Measurements from ENCODE around the gene USP46. TPM values are rescaled to one million over a fixed set of nuclear protein-coding genes. Genes with fewer than 3 reads are reported as not detected.

The USP46 gene, protein sequence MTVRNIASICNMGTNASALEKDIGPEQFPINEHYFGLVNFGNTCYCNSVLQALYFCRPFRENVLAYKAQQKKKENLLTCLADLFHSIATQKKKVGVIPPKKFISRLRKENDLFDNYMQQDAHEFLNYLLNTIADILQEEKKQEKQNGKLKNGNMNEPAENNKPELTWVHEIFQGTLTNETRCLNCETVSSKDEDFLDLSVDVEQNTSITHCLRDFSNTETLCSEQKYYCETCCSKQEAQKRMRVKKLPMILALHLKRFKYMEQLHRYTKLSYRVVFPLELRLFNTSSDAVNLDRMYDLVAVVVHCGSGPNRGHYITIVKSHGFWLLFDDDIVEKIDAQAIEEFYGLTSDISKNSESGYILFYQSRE
- 19.0 TPM for total RNA-seq (ENCODE audit: insufficient read depth, low replicate concordance)

- peak; percentile 84 for DNase-seq (ENCODE audit: low spot score)
Measured at GRCh38 chr4:52659001-52659721, at the start of gene USP46. USP46 (minus strand) TSS chr4:52659301; CDS start chr4:52659150, 151 bp downstream.

DNA sequence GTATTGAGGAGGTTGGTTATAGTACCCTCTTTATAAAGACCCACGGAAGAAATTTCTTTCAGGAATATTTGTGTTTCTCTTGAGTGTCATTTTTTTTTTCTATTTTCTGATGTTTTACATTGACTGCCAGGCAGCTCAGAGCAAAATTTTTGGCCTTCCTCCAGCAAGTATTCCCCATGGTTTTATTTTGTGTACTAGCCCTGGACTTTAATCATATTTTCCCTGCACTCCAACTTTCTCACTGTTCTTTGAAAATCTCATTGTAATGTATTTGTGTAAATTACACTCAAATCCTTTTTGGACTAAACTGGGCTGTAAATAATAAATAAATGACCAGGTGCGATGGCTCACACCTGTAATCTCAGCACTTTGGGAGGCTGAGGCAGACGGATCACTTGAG is 45.6 kb upstream of the USP46 start:
- no peak for DNase-seq (ENCODE audit: low spot score)

GRCh38 chr4:52704133-52704532 is 45.0 kb upstream of the USP46 start:
- no peak for DNase-seq (ENCODE audit: low spot score)

DNA sequence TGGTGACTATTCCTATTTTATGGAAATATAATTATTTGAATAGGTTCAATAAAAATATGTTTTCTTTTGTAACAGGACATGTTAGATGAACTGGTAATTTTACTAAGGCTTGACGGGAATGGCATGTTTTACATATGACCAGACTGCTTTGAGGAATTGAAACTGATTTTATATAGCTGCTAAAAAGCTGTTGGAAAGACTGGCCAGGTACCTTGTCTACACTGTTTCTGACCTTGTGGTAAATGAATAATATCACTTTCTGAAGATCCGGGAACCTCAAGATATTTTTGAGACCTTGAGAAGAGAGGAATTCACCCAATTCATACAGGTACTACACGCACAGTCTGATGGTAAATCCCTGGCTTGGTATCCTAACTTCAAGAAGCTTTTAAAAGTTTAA is 42.1 kb upstream of the USP46 start:
- no peak for DNase-seq (ENCODE audit: low spot score)

DNA sequence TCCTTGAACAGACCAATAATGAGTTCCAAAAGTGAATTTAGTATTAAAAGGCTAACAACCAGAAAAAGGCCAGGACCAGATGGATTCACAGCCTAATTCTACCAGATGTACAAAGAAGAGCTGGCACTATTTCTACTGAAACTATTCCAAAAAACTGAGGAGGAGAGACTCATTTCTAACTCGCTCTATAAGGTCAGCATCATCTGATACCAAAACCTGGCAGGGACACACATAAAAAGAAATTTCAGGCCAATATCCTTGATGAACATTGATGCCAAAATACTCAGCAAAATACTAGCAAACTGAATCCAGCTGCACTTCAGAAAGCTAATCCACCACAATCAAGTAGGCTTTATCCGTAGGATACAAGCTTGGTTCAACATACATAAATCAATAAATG is 35.8 kb upstream of the USP46 start:
- DNase-seq (ENCODE audit: low spot score), result peak; percentile 60

DNA sequence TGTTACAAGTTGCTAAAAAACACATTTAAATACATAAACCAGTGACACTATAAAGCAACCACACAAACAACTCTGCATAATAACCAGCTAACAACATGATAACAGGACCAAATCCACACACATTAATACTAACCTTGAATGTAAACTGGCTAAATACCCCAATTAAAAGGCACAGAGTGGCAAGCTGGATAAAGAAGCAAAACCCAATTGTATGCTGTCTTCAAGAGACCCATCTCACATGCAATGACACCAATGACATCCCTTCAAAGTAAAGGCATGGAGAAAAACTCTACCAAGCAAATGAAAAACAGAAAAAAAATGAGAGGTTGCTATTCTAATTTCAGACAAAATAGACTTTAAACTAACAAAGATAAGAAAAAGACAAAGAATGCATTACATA is 34.4 kb upstream of the USP46 start:
- DNase-seq (ENCODE audit: low spot score), result no peak

DNA sequence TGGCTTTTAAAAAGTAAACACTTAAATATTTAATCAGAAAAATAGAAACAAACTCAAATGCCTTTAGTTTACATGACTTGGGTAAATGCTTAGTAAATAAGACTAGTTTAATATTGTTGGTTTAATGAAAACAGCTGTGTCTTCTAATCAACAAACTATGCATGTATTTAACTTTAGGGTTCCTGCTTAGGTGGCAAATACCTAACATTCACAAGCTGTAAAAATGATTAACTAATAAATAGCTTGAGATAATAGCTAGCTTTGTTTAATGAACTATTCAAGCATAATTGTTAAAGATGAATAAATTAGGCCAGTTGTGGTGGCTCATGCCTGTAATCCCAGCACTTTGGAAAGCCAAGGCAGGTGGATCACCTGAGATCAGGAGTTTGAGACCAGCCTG is 30.0 kb upstream of the USP46 start:
- no peak for DNase-seq (ENCODE audit: low spot score)

DNA sequence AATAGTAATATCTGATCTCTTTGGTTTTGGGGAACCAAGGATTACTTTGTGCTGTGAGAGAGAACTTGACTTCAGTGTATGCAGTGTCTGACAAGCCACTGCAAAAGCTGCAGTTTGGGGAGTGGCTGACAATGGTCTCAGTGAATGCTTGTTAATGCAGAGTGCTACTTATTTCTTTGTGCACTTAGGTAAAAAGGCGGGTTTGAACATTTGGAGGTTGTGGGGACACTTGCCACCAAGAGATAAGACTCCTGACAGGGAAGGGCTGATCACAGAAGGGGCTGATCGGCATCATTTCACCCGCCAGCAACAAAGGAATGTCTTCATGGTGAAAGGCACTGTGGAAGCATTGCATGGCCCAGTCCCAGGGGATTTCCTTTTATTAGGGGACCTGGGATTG is 28.6 kb upstream of the USP46 start:
- no peak for DNase-seq (ENCODE audit: low spot score)

DNA sequence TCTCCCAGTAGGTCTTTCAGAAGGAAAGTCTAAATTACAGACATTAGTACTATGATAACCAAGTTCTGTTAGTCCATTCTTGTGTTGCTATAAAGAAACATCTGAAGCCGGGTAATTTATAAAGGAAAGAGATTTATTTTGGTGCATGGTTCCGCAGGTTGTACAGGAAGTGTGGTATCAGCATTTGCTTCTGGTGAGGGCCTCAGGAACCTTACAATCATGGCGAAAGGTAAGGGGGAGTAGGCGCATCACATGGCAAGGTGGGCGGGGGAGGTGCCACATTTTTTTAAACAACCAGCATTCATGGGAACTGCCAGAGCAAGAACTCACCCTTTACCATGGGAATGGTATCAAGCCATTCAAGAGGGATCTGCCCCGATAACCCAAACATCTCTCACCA is 26.2 kb upstream of the USP46 start:
- DNase-seq (ENCODE audit: low spot score), result no peak

GRCh38 chr4:52684896-52685295 is 25.8 kb upstream of the USP46 start:
- no peak for DNase-seq (ENCODE audit: low spot score)

DNA sequence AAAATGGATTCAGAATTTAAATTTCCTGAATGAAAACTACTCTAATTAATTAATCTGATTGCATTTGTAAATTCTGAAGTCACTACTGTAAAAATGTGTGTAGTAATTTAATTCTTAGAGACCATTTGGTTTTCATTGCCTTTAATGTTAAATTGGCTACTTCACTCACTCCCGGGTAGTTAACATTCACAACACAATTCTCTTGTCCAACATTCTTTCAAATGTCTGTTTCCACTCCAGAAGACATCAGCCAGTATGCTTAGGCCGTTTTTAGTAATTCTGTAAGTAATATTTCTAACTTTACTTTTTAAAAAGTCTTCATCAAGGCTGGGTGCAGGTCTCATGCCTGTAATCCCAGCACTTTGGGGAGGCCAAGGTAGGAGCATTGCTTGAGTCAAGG is 21.3 kb upstream of the USP46 start:
- DNase-seq (ENCODE audit: low spot score), result no peak

GRCh38 chr4:52676536-52676935 is 17.4 kb upstream of the USP46 start:
- no peak for DNase-seq (ENCODE audit: low spot score)

GRCh38 chr4:52675111-52675510 is 16.0 kb upstream of the USP46 start:
- no peak for DNase-seq (ENCODE audit: low spot score)

- DNase-seq (ENCODE audit: low spot score), result no peak
Measured at GRCh38 chr4:52670739-52671138, 11.6 kb upstream of the USP46 start.

- no peak for DNase-seq (ENCODE audit: low spot score)
Measured at GRCh38 chr4:52670121-52670520, 11.0 kb upstream of the USP46 start.

GRCh38 chr4:52665592-52665991 is 6.5 kb upstream of the USP46 start:
- no peak for DNase-seq (ENCODE audit: low spot score)

GRCh38 chr4:52664479-52664878 is 5.4 kb upstream of the USP46 start:
- no peak for DNase-seq (ENCODE audit: low spot score)

DNA sequence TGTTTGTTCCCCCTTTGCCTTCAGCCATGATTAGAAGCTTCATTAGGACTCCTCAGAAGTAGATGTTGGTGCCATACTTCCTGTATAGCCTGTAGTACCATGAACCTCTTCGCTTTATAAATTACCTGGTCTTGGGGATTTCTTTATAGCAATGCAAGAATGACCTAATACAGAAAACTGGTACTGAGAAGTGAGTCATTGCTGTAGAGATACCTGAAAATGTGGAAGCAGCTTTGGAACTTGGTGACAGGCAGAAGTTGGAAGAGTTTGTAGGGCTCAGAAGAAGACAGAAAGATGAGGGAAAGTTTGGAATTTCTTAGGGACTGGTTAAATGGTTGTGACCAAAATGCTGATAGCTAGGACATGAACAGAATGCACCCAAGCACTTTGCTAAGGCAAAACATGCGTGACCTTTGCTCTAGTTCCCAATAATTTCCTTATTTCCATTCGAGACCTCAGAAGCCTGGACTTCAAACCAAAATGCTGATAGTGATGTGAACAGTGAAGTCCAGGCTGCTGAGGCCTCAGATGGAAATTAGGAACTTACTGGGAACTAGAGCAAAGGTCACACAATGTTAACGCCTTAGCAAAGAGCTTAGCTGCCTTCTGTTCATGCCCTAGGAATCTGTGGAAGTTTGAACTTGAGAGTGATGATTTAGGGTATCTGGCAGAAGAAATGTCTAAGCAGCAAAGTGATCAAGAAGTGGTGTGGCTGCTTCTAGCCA is 3.0 kb upstream of the USP46 start:
- no peak for DNase-seq (ENCODE audit: low spot score)

DNA sequence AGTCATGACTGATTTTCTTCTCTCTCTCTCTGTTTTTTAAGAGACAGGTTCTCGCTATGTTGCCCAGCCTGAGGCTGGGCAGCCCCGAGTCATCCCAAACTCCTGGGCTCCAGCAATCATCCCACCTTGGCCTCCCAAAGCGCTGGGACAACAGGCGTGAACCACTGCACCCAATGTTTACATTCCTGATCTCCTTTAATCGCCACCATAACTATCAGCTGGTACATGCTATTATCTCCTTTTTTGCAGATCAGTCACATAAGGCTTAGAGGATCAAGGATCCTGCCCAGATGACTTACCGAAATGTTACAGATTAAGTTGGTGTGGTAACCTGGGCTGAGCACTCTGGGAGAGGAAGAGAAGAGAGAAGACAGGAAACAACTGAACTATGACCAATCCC is 1.5 kb upstream of the USP46 start:
- no peak for DNase-seq (ENCODE audit: low spot score)

DNA sequence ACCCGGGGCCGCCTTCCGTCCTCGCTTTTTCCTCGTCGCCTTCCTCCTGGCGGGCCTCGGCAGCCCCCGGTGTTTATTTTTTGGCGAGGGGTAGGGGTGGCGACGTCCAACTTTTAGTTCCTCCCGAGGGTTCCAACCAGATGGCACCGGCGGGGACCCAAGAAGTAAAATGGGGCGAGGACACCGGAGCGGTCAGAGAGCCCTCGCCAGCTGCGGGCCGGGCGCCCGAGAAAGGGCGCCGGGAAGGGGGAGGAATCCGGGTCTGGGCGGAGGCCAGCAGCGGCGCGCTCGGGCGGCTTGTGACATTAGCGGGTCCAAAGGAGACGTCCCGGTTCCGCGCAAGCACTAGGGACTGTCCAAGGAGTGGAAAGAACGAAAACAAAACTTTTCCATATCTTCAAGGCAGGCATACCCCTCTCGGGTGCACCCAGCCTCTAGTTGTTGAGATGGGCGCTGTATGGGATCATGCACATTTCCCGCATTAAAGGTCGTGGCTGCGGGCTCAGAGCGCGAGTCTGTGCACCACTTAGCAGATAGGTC is 691 bp upstream of the USP46 start:
- DNase-seq (ENCODE audit: low spot score), result peak; percentile 45

DNA sequence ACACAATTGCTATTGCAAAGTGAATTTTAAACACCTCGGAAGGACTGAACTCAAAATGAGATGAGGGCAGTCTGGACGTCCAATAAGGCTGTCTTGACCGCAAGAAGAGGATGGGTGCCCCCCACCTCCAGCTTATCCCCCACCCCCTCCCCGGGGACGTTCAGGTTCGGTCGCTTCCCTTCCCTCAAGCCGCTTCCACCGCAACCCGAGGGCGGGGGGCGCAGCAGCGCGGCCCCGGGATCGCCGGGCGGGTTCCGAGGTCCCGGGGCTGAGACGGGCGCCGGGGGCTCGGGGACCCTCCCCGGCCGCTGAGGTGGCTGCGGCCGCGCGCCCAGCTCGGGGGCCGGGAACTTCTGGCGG is 480 bp downstream of the USP46 start:
- peak; percentile 10 for DNase-seq (ENCODE audit: low spot score)
